ENCODE results near the gene RGS9.
"Not testable (repeated sequence)": the region's sequence is repeated elsewhere in the genome, so short reads cannot be mapped to it uniquely, and the experiment has no call there.

RGS9 gene

DNA sequence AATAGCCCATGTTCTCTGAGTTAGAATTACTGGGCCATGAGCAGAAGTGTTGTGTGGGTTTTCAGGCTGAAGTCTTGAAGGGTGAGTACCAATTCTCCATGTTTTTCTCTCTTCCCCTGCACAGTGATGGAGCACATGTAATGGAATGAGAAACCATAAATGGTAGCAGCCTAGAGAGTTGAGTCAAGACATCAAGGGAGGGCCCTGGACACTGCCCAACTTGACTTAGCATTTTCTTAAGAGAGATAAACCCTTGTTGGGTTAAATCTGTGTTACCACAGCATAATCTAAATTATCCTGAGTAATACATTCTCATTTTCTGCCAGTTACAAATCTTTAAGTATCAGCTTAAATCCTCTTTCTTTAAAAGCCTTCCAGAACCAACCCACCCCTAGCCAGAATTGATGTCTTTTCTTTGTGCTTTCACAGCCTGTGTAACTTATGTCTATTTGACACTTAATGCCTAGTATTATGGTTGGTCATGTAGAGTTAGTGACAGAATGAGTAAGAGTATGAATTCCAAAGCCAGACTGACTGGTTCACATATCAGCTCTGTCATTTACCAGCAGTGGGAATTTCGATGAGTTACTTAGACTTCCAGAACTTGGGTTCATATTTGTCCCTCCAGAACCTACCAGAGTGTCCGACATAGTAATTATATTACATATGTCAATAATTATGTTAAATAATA lies 27.0 kb upstream of the RGS9 start:
- DNase-seq (ENCODE audit: low read depth in 2 of 3, low spot score in 1 of 3) = no peak

DNA sequence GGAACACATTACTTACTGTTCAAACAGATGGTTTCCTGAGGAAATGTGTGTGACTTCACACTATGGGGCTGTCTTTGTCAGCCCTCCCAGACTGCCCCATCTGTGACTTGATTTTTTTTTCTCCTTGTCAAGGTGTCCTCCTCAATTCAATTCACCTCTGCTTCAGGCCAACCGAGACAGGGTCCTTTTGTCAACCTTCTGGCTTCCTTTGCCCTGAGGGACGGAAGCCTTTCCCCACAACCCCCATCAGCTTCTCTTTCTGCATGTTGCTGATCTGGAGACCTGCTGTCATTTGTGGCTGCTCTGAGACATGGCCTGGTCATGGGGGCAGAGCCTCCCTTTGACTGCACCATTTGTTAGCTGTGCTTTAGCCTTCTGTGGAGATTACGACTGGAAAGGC lies 21.3 kb upstream of the RGS9 start:
- DNase-seq (ENCODE audit: low read depth in 2 of 3, low spot score in 1 of 3) = no peak

DNA sequence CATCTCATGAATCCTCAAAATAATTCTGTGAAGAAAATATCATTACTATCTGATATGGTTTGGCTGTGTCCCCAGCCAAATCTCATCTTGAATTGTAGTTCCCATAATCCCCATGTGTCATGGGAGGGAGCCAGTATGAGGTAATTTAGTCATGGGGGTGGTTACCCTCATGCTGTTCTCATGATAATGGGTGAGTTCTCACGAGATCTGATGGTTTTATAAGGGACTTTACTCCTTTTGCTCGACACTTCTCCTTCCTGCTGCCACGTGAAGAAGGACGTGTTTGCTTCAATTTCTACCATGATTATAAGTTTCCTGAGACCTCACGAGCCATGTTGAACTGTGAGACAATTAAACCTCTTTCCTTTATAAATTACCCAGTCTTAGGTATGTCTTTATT lies 20.7 kb upstream of the RGS9 start:
- DNase-seq (ENCODE audit: low read depth in 2 of 3, low spot score in 1 of 3) = not testable (repeated sequence)

DNA sequence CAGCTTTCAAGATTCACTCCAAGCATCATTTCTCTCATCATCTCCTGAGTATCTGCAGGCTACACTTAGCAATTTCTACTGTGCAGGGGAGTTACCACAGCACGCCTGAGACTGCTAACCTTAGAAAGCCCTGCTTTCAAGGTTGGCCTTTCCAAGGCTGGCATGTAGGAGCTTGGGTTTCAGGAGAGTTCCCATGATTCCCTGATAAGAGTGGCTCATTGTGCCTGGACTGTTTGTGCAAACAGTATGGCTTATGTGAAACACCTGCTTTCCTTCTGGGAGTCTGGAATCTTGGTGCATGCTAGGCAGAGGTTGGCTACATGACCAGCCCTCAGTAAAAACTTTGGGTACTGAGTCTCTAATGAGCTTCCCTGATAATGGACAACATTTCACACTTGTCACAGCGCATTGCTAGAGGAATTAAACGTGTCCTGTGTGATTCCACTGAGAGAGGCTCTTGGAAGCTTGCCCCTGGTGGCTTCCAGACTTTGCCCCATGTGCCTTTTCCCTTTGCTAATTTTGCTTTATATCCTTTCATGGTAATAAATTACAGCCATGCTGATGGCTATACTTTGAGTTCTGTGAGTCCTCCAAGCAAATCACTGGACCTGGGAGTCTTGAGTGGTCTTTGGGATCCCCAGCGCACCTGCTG lies 19.7 kb upstream of the RGS9 start:
- no peak for DNase-seq (ENCODE audit: low read depth in 2 of 3, low spot score in 1 of 3)

DNA sequence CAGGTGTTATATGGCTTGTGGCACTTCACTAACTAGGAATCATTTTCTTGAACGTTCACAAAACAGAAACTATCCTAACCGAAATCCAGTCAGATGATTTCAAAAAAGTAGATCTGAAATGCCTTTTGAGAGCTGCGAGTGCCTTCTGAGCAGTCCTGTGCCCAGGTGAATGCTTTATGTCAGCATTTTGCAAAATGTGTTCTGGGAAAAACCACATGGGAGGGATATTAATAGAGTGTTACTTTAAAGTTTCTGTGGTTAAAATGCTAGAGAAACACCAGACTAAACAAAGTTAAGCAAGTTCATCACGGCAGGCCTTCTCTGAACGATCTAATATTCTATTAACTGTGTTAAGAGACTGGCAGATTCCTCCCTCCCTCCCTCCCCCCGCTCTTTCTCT lies 15.8 kb upstream of the RGS9 start:
- DNase-seq (ENCODE audit: low read depth in 2 of 3, low spot score in 1 of 3) = peak in 1 of 3 donors; percentile 30

DNA sequence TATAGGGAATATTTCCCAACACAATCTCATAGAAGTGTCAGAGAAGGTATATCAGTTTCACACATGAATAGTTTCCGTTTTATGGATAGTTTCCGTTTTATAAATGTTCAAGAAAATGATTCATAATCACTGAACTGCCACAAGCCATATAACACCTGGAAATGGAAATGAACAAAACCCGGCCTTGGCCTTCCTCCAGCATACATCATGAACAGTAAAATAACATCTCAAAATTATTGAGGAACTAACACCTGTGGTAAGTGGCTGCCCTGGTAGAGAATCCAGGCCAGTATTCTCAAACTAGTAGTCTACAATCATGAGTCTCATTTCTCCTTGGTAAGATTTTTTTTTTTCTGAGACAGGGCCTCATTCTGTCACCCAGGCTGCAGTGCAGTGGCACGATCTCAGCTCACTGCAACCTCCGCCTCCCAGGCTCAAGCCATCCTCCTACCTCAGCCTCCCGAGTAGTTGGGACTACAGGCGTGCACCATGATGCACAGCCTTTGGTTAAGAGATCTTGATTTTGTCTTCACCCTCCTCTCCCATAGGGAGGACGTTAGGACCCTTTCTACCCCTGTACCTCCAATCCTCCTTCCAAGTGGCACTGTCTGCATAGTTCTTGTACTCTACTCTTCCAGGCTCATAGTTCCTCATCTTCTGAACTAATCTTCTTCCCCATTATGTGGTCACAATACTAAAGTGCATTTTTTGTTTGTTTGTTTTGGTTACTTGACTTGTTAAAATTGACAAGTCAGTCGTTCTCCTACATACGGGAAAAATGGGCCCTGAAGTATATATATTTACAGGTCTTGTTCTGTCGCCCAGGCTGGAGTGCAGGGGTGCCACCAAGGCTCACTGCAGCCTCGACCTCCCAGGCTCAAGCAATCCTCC lies 15.0 kb upstream of the RGS9 start:
- peak; percentile 41 to 58 (median 53) for DNase-seq (ENCODE audit: low read depth in 2 of 3, low spot score in 1 of 3)

DNA sequence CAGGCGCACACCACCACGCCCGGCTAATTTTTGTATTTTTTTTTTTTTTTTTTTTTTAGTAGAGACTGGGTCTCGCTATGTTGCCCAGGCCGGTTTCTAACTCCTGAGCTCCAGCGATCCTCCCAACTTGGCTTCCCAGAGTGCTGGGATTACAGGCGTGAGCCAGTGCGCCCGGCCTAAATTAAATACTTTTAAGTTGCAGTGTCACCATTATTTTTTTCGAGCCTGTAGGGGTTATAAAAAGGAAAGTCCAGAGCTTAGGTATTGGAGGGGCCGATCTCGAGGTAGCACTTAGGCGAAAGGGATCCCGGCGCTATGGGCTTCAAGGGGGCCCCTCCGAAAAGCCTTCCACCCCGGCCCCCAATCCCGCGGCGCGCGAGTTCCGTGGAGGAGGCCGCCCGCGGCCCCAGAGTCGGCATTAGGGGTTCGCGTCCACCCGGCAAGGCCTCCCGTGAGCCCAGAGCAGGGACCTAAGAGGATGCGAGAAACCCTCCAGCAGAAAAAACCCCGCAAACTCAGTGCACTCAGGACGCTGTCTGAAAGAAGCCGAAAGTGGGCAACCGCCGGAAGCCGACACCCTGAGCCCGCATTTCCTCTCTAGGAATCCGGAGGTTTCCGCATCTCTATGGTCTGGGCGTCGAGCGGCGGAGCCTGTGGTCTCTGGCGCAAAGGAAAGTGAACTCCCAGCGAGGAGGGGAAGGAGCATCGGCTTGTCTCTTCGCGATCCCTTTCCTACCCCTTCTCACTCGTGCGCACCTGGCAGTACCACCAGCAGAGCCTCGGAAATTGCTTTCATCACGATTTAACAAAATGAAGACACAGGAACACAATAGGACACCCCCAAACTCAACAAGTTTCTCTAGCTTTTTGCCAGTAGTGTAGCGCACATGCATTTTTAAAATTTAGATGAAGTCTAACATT lies 14.1 kb upstream of the RGS9 start:
- peak; percentile 73 to 86 (median 75) for DNase-seq (ENCODE audit: low read depth in 2 of 3, low spot score in 1 of 3)

DNA sequence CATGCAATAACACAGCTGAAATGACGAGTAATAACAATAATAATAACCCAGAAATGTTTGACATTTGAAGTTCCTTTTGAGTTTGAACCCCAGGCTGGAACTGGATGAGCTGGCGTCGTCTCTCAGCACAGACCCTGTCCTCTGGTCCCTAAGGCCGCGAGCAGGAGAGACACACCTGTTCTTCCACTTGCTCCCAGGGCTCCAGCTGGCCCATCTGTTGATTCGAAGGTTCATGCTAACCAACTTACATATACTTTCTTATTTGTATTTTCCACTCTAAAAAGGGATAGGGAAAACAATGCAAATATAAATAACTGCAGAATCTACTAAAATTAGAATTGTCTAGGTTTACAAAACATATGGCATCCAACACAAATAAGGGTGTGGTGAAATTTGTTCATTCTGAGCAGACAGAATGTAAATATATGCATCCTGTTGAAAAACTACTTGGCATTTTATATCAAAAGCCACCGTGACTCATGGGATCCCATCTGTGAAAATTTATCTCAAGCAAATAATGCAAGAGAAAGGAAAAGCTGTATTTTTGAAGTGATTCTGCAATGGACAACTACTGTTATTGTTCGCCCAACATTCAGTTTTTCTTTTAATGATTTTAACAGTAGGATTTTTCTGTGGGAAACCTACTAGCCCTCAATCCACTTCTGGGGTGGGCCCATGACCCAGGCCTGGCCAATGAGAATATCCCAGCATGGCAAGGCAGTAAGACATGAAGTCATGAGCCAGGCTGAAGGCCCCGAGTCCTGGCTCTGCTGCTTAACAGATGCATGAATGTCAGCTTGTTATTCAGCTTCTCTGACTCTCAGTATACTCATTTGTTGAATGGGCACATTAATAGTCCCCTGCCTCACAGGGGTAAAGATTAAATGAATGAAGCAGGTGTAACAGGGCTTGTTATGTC lies 13.2 kb upstream of the RGS9 start:
- DNase-seq (ENCODE audit: low read depth in 2 of 3, low spot score in 1 of 3) = no peak

DNA sequence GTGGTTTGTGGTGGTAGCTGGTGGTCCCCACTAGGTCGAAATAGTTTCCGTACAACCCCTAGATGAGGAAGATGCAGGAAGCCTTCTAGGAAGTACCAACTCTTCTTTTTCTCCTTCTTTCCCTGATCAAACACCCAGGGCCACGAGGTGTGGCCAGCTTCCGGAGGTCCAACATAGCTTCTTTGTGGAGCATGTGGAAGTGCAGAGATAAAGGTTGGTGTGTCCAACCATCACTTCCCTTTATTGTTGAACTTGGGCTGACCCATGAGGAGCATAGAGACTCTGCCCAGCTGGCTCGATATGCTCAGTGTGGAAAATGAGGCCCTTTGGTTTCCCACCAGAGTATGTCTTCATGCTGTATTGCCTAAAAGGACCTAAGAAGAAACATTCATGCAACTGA lies 6.3 kb upstream of the RGS9 start:
- DNase-seq (ENCODE audit: low read depth in 2 of 3, low spot score in 1 of 3) = no peak

DNA sequence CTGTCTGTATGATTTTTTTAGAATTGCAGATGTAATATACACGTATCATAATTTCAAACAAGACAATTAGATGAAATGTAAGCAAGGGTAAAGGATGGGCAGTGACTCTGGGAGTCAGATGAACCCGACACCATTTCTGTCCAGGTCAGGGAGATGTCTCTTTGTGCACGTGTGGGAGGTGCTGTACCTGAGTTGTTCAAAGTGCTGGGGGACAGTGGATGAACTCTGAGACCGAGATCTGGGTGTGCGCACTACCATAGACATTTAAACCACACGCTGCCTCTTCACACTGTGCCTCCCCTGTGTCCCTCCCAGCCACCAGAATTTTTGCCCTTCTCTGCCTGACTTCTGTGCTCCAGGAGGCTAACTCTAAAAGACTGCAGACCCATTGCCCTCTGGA lies 5.9 kb upstream of the RGS9 start:
- no peak for DNase-seq (ENCODE audit: low read depth in 2 of 3, low spot score in 1 of 3)

DNA sequence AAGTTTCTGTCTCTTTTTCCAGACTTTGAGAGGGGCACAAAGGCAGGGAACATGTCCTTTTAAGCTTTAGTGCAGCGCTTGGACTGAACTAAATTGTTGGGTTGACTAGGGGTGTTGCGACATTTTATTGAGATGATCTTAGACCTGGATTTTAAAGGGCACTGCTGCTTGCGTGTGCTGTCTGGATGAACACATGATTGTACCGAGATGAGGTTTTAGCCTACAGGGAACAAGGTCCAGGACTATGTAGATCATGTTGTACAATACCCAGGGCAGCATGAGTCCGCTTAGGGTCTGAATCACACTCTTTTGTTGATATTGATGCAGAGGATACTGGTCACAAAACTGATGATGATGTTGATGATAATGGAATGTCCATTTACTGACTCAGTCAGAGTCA lies 5.2 kb upstream of the RGS9 start:
- no peak for DNase-seq (ENCODE audit: low read depth in 2 of 3, low spot score in 1 of 3)

DNA sequence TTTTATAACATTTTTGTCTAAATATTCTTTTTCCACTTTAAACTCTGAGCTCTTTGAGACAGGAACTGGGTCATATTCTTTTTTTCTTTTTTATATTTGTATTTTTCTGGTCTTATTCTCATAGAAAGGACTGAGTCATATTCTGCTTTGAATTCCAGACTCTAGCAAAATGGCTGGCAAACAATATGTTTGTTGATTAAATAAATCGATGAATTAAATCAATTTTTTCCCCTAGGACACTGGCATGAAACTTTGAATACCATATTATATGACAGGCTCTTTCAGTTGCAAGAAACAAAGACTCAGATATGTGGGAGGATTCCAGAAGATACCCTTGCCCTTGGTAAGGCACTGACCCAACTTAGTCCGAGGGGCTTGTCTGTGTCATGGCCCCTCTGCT lies 3.1 kb upstream of the RGS9 start:
- DNase-seq (ENCODE audit: low read depth in 2 of 3, low spot score in 1 of 3) = no peak

DNA sequence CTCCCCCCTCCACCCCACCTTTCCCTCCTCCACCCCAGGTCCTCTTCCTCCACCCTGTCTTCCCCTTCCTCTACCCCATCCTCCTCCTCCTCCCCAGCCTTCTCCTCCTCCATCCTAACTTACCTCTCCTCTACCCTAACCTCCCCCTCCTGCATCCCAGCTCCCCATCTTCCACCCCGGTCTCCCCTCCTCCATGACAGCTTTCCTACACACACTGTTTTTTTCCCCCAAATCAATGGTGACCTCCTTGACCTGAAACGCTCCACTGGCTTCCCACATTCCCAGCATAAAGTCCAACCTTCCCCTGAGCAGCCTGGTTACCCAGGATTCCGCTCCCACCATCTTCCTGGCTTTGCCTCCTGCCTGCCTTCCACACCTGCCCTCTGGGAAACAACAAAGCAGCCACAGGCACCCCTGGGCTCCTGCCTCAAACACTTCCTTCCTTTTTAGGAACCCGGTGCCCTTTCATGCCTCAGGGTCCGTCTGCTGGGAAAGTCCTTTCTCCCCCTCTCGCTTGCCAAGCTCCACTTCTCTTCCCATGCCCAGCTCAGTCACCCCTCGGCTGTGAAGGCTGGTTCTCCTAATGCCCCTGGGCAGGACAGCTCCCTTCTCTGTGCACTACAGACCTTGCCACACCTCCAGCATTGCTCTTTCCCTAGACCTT lies 2.1 kb downstream of the RGS9 start:
- DNase-seq (ENCODE audit: low read depth in 2 of 3, low spot score in 1 of 3) = no peak

DNA sequence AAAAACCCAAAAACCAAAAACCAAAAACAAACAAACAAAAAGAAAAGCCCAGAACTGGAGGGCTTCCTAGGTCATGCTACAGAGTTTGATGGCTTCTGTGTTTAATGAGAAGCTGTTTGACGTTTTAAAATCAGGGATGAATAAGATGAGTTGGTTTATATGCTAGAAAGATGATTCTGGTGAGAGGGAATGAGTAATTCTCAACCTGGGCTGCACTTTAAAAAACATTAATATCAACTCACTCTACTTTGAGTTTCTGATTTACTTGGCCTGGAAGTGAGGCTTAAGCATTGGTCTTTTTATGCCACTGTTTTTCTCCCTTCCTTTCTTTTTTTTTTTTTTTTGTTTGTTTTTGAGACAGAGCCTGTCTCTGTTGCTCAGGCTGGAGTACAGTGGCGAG lies 5.1 kb downstream of the RGS9 start:
- DNase-seq (ENCODE audit: low read depth in 2 of 3, low spot score in 1 of 3) = no peak

DNA sequence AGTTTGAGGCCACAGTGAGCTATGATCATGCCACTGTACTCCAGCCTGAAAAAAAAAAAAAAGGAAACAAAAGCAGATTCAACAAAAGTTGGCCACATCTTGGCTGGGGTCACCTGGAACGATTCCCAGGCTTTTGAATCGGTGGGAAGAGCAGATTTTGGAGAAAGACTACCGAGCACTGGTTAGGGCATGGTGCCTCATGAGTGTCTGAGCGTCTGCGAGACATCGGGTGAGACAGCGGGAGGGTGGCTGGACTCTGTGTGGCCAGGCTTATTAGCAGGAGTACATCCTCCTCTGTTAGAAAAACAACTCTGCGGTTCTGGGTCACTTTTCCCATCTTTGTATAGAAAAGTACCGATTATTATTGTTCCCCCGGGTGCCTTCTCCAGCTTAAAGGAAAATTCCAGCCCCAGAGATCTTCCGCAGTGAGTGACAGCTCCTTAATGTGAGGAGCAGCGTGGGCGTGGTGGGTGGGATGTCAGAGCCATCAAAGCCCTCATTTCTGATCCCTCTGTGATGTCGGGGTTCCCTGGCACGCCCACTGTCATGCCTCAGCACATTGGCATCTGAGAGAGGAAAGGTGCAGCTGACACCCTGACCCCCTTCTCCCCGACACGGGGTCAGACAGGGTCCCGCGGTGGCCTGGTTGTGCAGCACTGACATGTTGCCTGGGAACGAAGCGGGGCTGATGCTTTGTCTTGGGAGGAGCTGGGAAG lies 6.9 kb downstream of the RGS9 start:
- DNase-seq (ENCODE audit: low read depth in 2 of 3, low spot score in 1 of 3) = no peak

DNA sequence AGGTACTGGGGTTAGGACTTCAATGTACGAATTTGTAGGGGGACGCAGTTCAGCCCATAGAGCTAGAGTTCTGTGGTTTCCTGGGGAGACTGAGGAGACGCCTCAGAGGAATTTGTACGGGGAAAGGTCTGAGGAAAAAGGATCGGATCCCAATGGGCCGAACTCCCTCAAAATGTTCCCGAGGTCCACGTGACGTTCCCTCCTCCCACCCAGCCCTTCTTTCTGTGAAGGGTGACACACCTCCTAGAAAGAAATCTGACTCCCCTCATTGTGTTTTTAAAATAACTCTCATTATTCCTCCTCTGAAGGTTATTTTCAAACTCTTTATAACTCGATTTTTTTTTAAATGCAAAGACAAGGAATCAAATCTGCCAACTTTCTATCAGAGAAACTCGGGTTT lies 8.6 kb downstream of the RGS9 start:
- no peak for DNase-seq (ENCODE audit: low read depth in 2 of 3, low spot score in 1 of 3)

DNA sequence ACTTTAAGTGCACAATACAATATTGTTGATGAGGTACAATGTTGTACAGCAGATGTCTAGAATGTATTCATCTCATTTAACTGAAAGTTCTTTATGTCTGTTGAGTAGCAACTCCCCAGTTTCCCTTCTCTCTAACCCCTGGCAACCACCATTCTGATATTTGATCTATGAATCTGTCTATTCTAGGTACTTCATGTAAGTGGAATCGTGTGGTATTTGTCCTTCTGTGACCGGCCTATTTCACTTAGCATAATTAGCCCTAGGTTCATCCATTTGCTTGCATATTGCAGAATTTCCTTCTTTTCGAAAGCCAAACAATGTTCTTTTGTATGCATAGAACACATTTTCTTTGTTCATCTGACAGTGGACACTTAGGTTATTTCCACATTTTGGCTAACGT lies 10.8 kb downstream of the RGS9 start:
- DNase-seq (ENCODE audit: low read depth in 2 of 3, low spot score in 1 of 3) = no peak

DNA sequence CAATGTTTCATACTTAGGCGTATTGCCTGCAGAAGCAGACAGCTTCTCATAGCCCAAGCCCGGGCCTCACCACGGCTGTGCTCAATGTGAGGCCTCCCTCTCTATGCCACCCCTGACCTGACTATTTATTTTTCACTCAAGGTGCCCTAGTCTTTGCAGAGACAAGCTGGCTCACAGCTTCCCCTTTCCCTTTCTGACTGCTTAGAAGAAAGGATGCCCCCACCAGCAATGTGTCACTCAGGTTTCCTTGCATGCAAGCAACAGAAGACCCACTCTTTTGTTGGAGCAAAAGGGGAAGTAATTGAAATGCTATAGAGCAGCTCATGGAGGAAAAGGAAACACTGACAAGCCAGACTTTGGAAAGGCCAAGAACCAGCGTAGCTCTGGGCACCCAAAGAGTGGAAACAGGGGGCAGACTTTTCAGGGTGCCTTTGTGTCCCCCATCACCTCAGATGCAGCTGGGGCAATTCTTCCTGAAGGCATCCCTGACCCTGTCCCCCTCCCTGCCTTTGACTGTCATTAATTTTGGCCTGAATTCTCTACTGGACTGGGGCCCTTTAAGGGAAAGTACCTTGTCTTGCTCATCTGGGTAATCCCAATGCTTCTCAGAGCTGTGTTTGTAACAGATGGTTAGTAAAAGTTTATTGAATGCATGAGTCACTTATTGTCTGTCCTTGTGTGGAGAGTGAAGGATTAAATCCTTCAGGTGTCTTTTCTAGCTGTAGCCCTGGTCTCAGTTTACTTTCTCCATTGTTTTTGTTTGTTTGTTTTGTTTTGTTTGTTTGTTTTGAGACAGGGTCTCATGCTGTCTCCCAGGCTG lies 17.8 kb downstream of the RGS9 start:
- no peak for DNase-seq (ENCODE audit: low read depth in 2 of 3, low spot score in 1 of 3)
